AG04450 (cell line): ENCODE measurements around the gene FYN. TPM values are rescaled to one million over a fixed set of nuclear protein-coding genes. Genes with fewer than 3 reads are reported as not detected.

Experiments used
- CTCF ChIA-PET: fragments of 300-600, 350-600 bp; formaldehyde crosslinking; extraction: SDS; loops from one replicate; lab custom pipeline; 2022; ENCODE audit warnings: antibody characterized with exemption, inconsistent platforms; lab: Charles Lee
- POLR2A ChIA-PET: fragments of 350-600 bp; formaldehyde crosslinking; extraction: SDS; loops from one replicate; lab custom pipeline; 2021; ENCODE audit warnings: antibody characterized with exemption, inconsistent platforms; lab: Yijun Ruan, JAX
- DNase-seq: peaks from one replicate; pipeline ENCODE4 v3.0.0-alpha.2; 2011; ENCODE audit warnings: low read depth, low spot score
- H3K27ac ChIP-seq: one replicate; pipeline ENCODE4 v1.5.1; 2012; ENCODE audit warnings: low read depth, low read length, control low read depth
- H3K27me3 ChIP-seq: one replicate; pipeline ENCODE4 v1.6.0; 2012; ENCODE audit warnings: low read length; ENCODE audit not compliant: control insufficient read depth, insufficient read depth
- H3K4me3 ChIP-seq: 2 replicates; pipeline ENCODE4 v1.5.1; 2011; ENCODE audit warnings: mild to moderate bottlenecking, low read depth, low read length, control low read depth
- H3K9me3 ChIP-seq: 2 replicates; pipeline ENCODE4 v1.5.1; 2012; ENCODE audit warnings: low read length; ENCODE audit not compliant: control insufficient read depth, insufficient read depth
- polyA plus RNA-seq: library from polyadenylated mRNA; depleted of rRNA; stranded (reverse); fragments of >200 nt; gene quantifications from 2 replicates; pipeline ENCODE4 v1.2.3, GENCODE V29; 2011
- TF ChIP-seq, protein P1 (sequence below): IDR thresholded peaks from 2 replicates; pipeline ENCODE4 v1.5.1; 2011; ENCODE audit warnings: low read depth, low read length, control low read depth, inconsistent platforms

Gene FYN
- polyA plus RNA-seq, 1 experiment: 29.0 TPM

- TF ChIP-seq, protein P1, sequence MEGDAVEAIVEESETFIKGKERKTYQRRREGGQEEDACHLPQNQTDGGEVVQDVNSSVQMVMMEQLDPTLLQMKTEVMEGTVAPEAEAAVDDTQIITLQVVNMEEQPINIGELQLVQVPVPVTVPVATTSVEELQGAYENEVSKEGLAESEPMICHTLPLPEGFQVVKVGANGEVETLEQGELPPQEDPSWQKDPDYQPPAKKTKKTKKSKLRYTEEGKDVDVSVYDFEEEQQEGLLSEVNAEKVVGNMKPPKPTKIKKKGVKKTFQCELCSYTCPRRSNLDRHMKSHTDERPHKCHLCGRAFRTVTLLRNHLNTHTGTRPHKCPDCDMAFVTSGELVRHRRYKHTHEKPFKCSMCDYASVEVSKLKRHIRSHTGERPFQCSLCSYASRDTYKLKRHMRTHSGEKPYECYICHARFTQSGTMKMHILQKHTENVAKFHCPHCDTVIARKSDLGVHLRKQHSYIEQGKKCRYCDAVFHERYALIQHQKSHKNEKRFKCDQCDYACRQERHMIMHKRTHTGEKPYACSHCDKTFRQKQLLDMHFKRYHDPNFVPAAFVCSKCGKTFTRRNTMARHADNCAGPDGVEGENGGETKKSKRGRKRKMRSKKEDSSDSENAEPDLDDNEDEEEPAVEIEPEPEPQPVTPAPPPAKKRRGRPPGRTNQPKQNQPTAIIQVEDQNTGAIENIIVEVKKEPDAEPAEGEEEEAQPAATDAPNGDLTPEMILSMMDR: no peak
- H3K9me3 ChIP-seq: no peaks in the 10 kb centered on the region
- no peak overlapping the region for H3K27ac ChIP-seq
- no peak overlapping the region for H3K4me3 ChIP-seq
- ChIA-PET CTCF (interaction anchor here (0.6 kb wide), 1 partner anchor 388 kb away, joined by 4 read pairs; no protein-coding TSS in a partner anchor), POLR2A (no interaction called here)
- DNase-seq: no peak
- no peaks in the 10 kb centered on the region for H3K27me3 ChIP-seq
Measured at GRCh38 chr6:111866857-111867256, 6.4 kb downstream of the FYN start.

DNA sequence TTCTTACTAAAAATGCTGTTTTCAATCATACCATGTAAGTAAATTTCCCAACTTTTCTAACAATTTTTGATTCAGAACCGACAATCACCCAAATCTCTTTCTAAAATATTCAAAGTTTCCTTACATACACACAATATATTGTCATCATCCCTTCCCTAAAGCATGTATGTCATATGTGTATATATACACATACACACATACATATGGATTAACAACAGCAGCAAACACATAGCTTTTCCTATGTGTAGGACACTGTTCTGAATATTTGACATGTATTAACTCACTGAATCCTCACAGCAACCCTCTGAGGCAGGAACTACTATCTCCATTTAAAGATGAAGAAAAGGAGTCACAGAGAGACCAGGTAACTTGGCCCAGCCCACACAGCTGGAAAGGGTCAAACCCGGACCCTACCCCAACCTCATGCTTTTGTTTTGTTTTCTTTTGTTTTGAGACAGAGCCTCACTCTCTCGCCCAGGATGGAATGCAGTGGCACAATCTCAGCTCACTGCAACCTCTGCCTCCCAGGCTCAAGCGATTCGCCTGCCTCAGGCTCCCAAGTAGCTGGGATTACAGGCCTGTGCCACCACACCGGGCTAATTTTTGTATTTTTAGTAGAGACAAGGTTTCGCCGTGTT lies 7.2 kb downstream of the FYN start:
- no peaks in the 10 kb centered on the region for H3K9me3 ChIP-seq
- H3K27me3 ChIP-seq: no peaks in the 10 kb centered on the region
- ChIA-PET POLR2A (no interaction called here), CTCF (no interaction called here)
- DNase-seq: no peak
- TF ChIP-seq, protein P1: no peak
- H3K4me3 ChIP-seq: no peak overlapping the region
- H3K27ac ChIP-seq: no peak overlapping the region

GRCh38 chr6:111865049-111865585 lies 8.1 kb downstream of the FYN start:
- no peak for DNase-seq
- ChIA-PET POLR2A (no interaction called here), CTCF (interaction anchor here (0.6 kb wide), 1 partner anchor 23 kb away, joined by 5 read pairs; no protein-coding TSS in a partner anchor)

GRCh38 chr6:111864138-111865048 lies 8.9 kb downstream of the FYN start:
- Histone ChIP-seq H3K4me3 (no peak overlapping the region), H3K27me3 (no peaks in the 10 kb centered on the region), H3K9me3 (no peaks in the 10 kb centered on the region), H3K27ac (no peak overlapping the region)
- TF ChIP-seq, protein P1: no peak
- ChIA-PET CTCF (interaction anchor here (0.6 to 1.4 kb wide), 2 partner anchors 10 to 23 kb away, joined by 3 to 5 read pairs; no protein-coding TSS in a partner anchor), POLR2A (no interaction called here)
- no peak for DNase-seq

More at GRCh38 chr6:111865049-111865585, 8.1 kb downstream of the FYN start:
- TF ChIP-seq, protein P1: no peak
- no peak overlapping the region for H3K27ac ChIP-seq
- no peaks in the 10 kb centered on the region for H3K9me3 ChIP-seq
- no peak overlapping the region for H3K4me3 ChIP-seq
- H3K27me3 ChIP-seq: no peaks in the 10 kb centered on the region
